SK-N-SH treated with all-trans-retinoic acid at 6 μM for 48 hours (cell line): ENCODE measurements around the gene USP22.

ENCODE experiments used
- ATAC-seq: fragments of 200-7000 bp; cut with Tn5 transposase; 3 replicates; pipeline ENCODE4 v1.9.1; 2020; ENCODE audit warnings: mild to moderate bottlenecking, moderate library complexity
- ARNTL ChIP-seq: fragments of 450-650 bp; formaldehyde crosslinking; IDR thresholded peaks from 2 replicates; pipeline ENCODE4 v1.5.0; 2020; ENCODE audit warnings: low read depth, mild to moderate bottlenecking, moderate library complexity, borderline replicate concordance
- BACH2 ChIP-seq: fragments of 250-450 bp; sonication (Bioruptor Pico); IDR thresholded peaks from 2 replicates; pipeline ENCODE4 v1.9.0; 2021; ENCODE audit warnings: mild to moderate bottlenecking, borderline replicate concordance
- CREB5 ChIP-seq: fragments of 250-450 bp; sonication (Bioruptor Pico); IDR thresholded peaks from 2 replicates; pipeline ENCODE4 v1.5.1; 2020; ENCODE audit warnings: low read depth, mild to moderate bottlenecking, moderate library complexity
- CSDC2 ChIP-seq: fragments of 250-450 bp; sonication (Bioruptor Pico); IDR thresholded peaks from 2 replicates; pipeline ENCODE4 v1.5.0; 2020; ENCODE audit warnings: mild to moderate bottlenecking, moderate library complexity
- ESRRG ChIP-seq: fragments of 250-450 bp; sonication (Bioruptor Pico); IDR thresholded peaks from 2 replicates; pipeline ENCODE4 v1.6.1; 2021; ENCODE audit warnings: mild to moderate bottlenecking
- GLIS3 ChIP-seq: fragments of 250-450 bp; sonication (Bioruptor Pico); IDR thresholded peaks from 2 replicates; pipeline ENCODE4 v1.5.0; 2020; ENCODE audit warnings: mild to moderate bottlenecking, moderate library complexity
- ISL1 ChIP-seq: fragments of 250-450 bp; sonication (Bioruptor Pico); IDR thresholded peaks from 2 replicates; pipeline ENCODE4 v2.1.2; 2022; ENCODE audit warnings: mild to moderate bottlenecking, moderate library complexity
- OSR1 ChIP-seq: fragments of 250-450 bp; sonication (Bioruptor Pico); IDR thresholded peaks from 2 replicates; pipeline ENCODE4 v1.8.0; 2022; ENCODE audit warnings: moderate library complexity, mild to moderate bottlenecking, inconsistent platforms
- RARB ChIP-seq: fragments of 250-450 bp; sonication (Bioruptor Pico); IDR thresholded peaks from 2 replicates; pipeline ENCODE4 v1.8.0; 2021; ENCODE audit warnings: mild to moderate bottlenecking, moderate library complexity
- SNAI2 ChIP-seq: fragments of 250-450 bp; sonication (Bioruptor Pico); IDR thresholded peaks from 2 replicates; pipeline ENCODE4 v1.5.0; 2020; ENCODE audit warnings: mild to moderate bottlenecking, moderate library complexity
- TCF4 ChIP-seq: fragments of 250-450 bp; sonication (Bioruptor Pico); IDR thresholded peaks from 2 replicates; pipeline ENCODE4 v1.8.0; 2021; ENCODE audit warnings: mild to moderate bottlenecking, moderate library complexity, borderline replicate concordance
- TOX ChIP-seq: fragments of 250-450 bp; sonication (Bioruptor Pico); IDR thresholded peaks from 2 replicates; pipeline ENCODE4 v1.8.0; 2021; ENCODE audit warnings: mild to moderate bottlenecking, moderate library complexity, borderline replicate concordance
- ZC3H10 ChIP-seq: fragments of 250-450 bp; sonication (Bioruptor Pico); IDR thresholded peaks from 2 replicates; pipeline ENCODE4 v1.5.1; 2021; ENCODE audit warnings: mild to moderate bottlenecking, moderate library complexity
- ZFP3 ChIP-seq: fragments of 250-450 bp; sonication (Bioruptor Pico); IDR thresholded peaks from 2 replicates; pipeline ENCODE4 v1.5.0; 2020; ENCODE audit warnings: mild to moderate bottlenecking, moderate library complexity
- ZFP30 ChIP-seq: fragments of 450-650 bp; formaldehyde crosslinking; IDR thresholded peaks from 2 replicates; pipeline ENCODE4 v1.5.0; 2022; ENCODE audit warnings: mild to moderate bottlenecking, moderate library complexity
- ZNF565 ChIP-seq: fragments of 450-650 bp; formaldehyde crosslinking; conservative IDR thresholded peaks from 2 replicates; pipeline ENCODE4 v1.5.0; 2020; ENCODE audit warnings: low read depth, mild to moderate bottlenecking, moderate library complexity
- ZNF70 ChIP-seq: fragments of 450-650 bp; formaldehyde crosslinking; IDR thresholded peaks from 2 replicates; pipeline ENCODE4 v1.5.0; 2020; ENCODE audit warnings: mild to moderate bottlenecking, moderate library complexity
- ZNF8 ChIP-seq: fragments of 450-650 bp; formaldehyde crosslinking; IDR thresholded peaks from 2 replicates; pipeline ENCODE4 v1.5.0; 2020; ENCODE audit warnings: mild to moderate bottlenecking, moderate library complexity
- TF ChIP-seq, protein P1 (sequence below): fragments of 250-450 bp; sonication (Bioruptor Pico); IDR thresholded peaks from 2 replicates; pipeline ENCODE4 v1.8.0; 2021; ENCODE audit warnings: low read depth, mild to moderate bottlenecking, moderate library complexity, borderline replicate concordance
- TF ChIP-seq, protein P2 (sequence below): fragments of 250-450 bp; sonication (Bioruptor Pico); IDR thresholded peaks from 2 replicates; pipeline ENCODE4 v1.5.1; 2021; ENCODE audit warnings: mild to moderate bottlenecking, moderate library complexity
- TF ChIP-seq, protein P3 (sequence below): fragments of 250-450 bp; sonication (Bioruptor Pico); IDR thresholded peaks from 2 replicates; pipeline ENCODE4 v1.8.0; 2020; ENCODE audit warnings: mild to moderate bottlenecking, moderate library complexity, borderline replicate concordance
- TF ChIP-seq, protein P4 (sequence below): fragments of 250-450 bp; sonication (Bioruptor Pico); IDR thresholded peaks from 2 replicates; pipeline ENCODE4 v1.5.0; 2020; ENCODE audit warnings: mild to moderate bottlenecking, moderate library complexity

The USP22 gene

DNA sequence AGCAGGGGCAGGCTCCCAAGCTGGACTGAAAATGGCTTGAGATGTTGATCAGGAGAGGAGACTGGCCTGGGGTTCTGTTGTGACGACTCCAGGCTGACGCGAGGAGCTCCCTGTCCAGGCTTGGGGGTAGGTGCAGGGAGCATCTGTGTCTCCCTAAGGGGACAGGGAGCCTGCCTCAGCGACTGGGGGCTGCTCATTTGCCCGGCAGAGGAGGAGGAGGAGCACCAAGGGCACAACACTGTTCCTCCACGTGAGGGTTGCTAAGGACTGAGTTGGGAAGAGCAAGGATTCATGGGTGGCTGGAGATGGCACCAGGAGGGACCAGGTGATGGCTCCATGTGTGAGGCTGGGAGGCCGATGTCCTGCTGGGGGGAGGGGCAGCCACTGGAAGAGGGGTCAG lies 53.3 kb downstream of the USP22 start:
- no peak for ATAC-seq
- TF ChIP-seq ZFP30 (CRISPR knock-in tag) (no peak), ZC3H10 (CRISPR knock-in tag) (no peak), ZNF565 (no peak), ARNTL (CRISPR knock-in tag) (no peak), CREB5 (CRISPR knock-in tag) (no peak), TOX (no peak), ISL1 (no peak), BACH2 (no peak), ESRRG (no peak), ZFP3 (CRISPR knock-in tag) (no peak), ZNF8 (CRISPR knock-in tag) (no peak), GLIS3 (CRISPR knock-in tag) (no peak), CSDC2 (CRISPR knock-in tag) (no peak)
- TF ChIP-seq, protein P1, sequence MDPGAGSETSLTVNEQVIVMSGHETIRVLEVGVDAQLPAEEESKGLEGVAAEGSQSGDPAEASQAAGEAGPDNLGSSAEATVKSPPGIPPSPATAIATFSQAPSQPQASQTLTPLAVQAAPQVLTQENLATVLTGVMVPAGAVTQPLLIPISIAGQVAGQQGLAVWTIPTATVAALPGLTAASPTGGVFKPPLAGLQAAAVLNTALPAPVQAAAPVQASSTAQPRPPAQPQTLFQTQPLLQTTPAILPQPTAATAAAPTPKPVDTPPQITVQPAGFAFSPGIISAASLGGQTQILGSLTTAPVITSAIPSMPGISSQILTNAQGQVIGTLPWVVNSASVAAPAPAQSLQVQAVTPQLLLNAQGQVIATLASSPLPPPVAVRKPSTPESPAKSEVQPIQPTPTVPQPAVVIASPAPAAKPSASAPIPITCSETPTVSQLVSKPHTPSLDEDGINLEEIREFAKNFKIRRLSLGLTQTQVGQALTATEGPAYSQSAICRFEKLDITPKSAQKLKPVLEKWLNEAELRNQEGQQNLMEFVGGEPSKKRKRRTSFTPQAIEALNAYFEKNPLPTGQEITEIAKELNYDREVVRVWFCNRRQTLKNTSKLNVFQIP (CRISPR knock-in tag): no peak
- TF ChIP-seq, protein P2, sequence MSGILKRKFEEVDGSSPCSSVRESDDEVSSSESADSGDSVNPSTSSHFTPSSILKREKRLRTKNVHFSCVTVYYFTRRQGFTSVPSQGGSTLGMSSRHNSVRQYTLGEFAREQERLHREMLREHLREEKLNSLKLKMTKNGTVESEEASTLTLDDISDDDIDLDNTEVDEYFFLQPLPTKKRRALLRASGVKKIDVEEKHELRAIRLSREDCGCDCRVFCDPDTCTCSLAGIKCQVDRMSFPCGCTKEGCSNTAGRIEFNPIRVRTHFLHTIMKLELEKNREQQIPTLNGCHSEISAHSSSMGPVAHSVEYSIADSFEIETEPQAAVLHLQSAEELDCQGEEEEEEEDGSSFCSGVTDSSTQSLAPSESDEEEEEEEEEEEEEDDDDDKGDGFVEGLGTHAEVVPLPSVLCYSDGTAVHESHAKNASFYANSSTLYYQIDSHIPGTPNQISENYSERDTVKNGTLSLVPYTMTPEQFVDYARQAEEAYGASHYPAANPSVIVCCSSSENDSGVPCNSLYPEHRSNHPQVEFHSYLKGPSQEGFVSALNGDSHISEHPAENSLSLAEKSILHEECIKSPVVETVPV (CRISPR knock-in tag): no peak

GRCh38 chr17:20988896-20989295 lies 53.9 kb downstream of the USP22 start:
- TF ChIP-seq CREB5 (CRISPR knock-in tag) (no peak), ISL1 (no peak), ARNTL (CRISPR knock-in tag) (no peak), SNAI2 (no peak), ZC3H10 (CRISPR knock-in tag) (no peak), ZNF70 (no peak), ZFP30 (CRISPR knock-in tag) (no peak), CSDC2 (CRISPR knock-in tag) (no peak), TCF4 (CRISPR knock-in tag) (no peak), OSR1 (CRISPR knock-in tag) (no peak), RARB (CRISPR knock-in tag) (no peak), TOX (no peak)
- TF ChIP-seq, protein P1 (CRISPR knock-in tag): no peak
- TF ChIP-seq, protein P3, sequence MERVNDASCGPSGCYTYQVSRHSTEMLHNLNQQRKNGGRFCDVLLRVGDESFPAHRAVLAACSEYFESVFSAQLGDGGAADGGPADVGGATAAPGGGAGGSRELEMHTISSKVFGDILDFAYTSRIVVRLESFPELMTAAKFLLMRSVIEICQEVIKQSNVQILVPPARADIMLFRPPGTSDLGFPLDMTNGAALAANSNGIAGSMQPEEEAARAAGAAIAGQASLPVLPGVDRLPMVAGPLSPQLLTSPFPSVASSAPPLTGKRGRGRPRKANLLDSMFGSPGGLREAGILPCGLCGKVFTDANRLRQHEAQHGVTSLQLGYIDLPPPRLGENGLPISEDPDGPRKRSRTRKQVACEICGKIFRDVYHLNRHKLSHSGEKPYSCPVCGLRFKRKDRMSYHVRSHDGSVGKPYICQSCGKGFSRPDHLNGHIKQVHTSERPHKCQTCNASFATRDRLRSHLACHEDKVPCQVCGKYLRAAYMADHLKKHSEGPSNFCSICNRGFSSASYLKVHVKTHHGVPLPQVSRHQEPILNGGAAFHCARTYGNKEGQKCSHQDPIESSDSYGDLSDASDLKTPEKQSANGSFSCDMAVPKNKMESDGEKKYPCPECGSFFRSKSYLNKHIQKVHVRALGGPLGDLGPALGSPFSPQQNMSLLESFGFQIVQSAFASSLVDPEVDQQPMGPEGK (CRISPR knock-in tag): no peak
- TF ChIP-seq, protein P4, sequence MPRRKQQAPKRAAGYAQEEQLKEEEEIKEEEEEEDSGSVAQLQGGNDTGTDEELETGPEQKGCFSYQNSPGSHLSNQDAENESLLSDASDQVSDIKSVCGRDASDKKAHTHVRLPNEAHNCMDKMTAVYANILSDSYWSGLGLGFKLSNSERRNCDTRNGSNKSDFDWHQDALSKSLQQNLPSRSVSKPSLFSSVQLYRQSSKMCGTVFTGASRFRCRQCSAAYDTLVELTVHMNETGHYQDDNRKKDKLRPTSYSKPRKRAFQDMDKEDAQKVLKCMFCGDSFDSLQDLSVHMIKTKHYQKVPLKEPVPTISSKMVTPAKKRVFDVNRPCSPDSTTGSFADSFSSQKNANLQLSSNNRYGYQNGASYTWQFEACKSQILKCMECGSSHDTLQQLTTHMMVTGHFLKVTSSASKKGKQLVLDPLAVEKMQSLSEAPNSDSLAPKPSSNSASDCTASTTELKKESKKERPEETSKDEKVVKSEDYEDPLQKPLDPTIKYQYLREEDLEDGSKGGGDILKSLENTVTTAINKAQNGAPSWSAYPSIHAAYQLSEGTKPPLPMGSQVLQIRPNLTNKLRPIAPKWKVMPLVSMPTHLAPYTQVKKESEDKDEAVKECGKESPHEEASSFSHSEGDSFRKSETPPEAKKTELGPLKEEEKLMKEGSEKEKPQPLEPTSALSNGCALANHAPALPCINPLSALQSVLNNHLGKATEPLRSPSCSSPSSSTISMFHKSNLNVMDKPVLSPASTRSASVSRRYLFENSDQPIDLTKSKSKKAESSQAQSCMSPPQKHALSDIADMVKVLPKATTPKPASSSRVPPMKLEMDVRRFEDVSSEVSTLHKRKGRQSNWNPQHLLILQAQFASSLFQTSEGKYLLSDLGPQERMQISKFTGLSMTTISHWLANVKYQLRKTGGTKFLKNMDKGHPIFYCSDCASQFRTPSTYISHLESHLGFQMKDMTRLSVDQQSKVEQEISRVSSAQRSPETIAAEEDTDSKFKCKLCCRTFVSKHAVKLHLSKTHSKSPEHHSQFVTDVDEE: no peak
- TF ChIP-seq, protein P2 (CRISPR knock-in tag): no peak

More at GRCh38 chr17:20988896-20989295, 53.9 kb downstream of the USP22 start:
- ATAC-seq: no peak
